ENCODE results near the gene SPARCL1. TPM values are rescaled to one million over a fixed set of nuclear protein-coding genes. Genes with fewer than 3 reads are reported as not detected.
A peak's percentile ranks its signal among the peaks of the same experiment; 100 is the strongest.

SPARCL1 gene
- total RNA-seq, 4 donors from 2014 or later = 225 to 357 (median 273) TPM

GRCh38 chr4:87481377-87481776, 47.8 kb downstream of the SPARCL1 start:
- Histone ChIP-seq H3K4me3 (no peak overlapping the region), H3K4me1 (no peaks in the 10 kb centered on the region), H3K27me3 (no peaks in the 10 kb centered on the region), H3K27ac (peak overlapping the region in 1 of 4 donors; percentile 2), H3K36me3 (peaks cover 0 to 25% of the 10 kb centered on the region in 2 donors), H3K9me3 (no peaks in the 10 kb centered on the region)
- intact Hi-C loops (cut with DNase I; ENCODE audit: low total_unique reads) = no loop called here
- no peak for ATAC-seq
- in situ Hi-C loops (cut with MboI; ENCODE audit: low sequenced_read_pairs in 4 of 4) = no loop called here
- no peak for DNase-seq
- TF ChIP-seq CTCF (IDR thresholded peaks at IDR 0.05 in 4 of 5, conservative IDR thresholded peaks at IDR 0.05 in 1 of 5) (no peak), POLR2A (IDR thresholded peaks at IDR 0.05) (no peak)

DNA sequence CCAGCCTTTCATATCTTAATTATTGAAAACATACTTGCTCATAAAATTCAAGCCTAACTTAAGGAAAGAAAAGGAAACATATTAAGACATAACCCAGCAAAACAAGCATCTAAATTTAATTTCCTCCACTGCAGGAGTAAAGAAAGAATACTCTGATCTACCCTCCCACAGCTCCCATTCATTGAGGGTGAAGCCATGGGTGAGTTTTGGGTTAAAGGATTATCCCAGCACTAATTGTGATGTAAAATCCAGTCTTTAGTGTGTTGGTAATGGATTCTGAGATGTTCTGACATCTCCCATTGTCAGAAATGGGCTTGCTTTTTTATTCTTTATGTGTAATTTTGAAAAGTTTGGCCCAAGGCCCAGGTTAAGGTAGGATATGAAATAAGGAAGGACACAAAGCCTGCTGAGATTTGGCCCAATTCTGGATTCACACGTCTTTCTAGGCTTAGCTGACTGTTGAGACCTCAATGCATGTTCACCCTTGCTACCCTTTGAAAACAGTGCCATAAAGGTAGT, 50.4 kb downstream of the SPARCL1 start:
- in situ Hi-C loops (cut with MboI; ENCODE audit: low sequenced_read_pairs in 4 of 4) (no loop called here), intact Hi-C loops (cut with DNase I; ENCODE audit: low total_unique reads) (no loop called here)
- Histone ChIP-seq H3K4me3 (no peak overlapping the region), H3K36me3 (peaks cover 0 to 33% of the 10 kb centered on the region in 2 donors), H3K4me1 (no peaks in the 10 kb centered on the region), H3K27ac (no peak overlapping the region), H3K9me3 (no peaks in the 10 kb centered on the region), H3K27me3 (no peaks in the 10 kb centered on the region)
- no peak for DNase-seq
- TF ChIP-seq POLR2A (IDR thresholded peaks at IDR 0.05) (no peak), CTCF (IDR thresholded peaks at IDR 0.05 in 4 of 5, conservative IDR thresholded peaks at IDR 0.05 in 1 of 5) (no peak)
- ATAC-seq = no peak

GRCh38 chr4:87476934-87477333, 52.2 kb downstream of the SPARCL1 start:
- Histone ChIP-seq H3K27me3 (no peaks in the 10 kb centered on the region), H3K36me3 (peaks cover 0 to 19% of the 10 kb centered on the region in 2 donors), H3K4me1 (no peaks in the 10 kb centered on the region), H3K27ac (peak overlapping the region in 1 of 4 donors; percentile 9), H3K4me3 (no peak overlapping the region), H3K9me3 (no peaks in the 10 kb centered on the region)
- DNase-seq (no peak), ATAC-seq (no peak)
- TF ChIP-seq POLR2A (IDR thresholded peaks at IDR 0.05) (no peak), CTCF (IDR thresholded peaks at IDR 0.05 in 4 of 5, conservative IDR thresholded peaks at IDR 0.05 in 1 of 5) (no peak)
- intact Hi-C loops (cut with DNase I; ENCODE audit: low total_unique reads) (no loop called here), in situ Hi-C loops (cut with MboI; ENCODE audit: low sequenced_read_pairs in 4 of 4) (no loop called here)

DNA sequence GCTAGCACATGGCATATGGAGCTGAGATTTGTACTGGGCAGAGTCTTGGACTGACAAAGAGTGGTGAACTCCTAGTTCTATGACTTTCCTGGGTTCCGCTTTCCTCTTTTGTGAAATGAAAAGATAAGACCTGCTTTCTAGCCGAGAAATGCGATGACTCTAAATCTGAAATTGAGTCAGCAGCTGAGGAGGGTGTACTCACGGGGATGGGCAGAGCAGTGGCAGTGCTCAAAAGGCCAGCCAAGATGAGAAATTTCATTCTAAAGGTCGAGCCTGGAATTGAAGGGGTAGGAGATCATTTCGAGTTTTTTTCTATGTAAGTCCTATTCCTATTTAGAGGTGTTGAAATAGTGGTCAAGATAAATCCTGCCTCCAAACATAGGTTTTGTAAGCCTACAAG, 59.8 kb downstream of the SPARCL1 start:
- H3K27ac ChIP-seq = no peak overlapping the region
- no peaks in the 10 kb centered on the region for H3K9me3 ChIP-seq
- in situ Hi-C loops (cut with MboI; ENCODE audit: low sequenced_read_pairs in 4 of 4) (loop anchor here in 2 of 4 donors (10.0 to 25.0 kb wide), 2 partner anchors 95 to 332 kb away; no protein-coding TSS in a partner anchor), intact Hi-C loops (cut with DNase I; ENCODE audit: low total_unique reads) (no loop called here)
- H3K4me3 ChIP-seq = no peak overlapping the region
- no peaks in the 10 kb centered on the region for H3K27me3 ChIP-seq
- no peak for TF ChIP-seq POLR2A (IDR thresholded peaks at IDR 0.05)
- TF ChIP-seq CTCF (IDR thresholded peaks at IDR 0.05 in 4 of 5, conservative IDR thresholded peaks at IDR 0.05 in 1 of 5) = no peak
- no peaks in the 10 kb centered on the region for H3K36me3 ChIP-seq
- H3K4me1 ChIP-seq = no peaks in the 10 kb centered on the region
- ATAC-seq (no peak), DNase-seq (no peak)
